ENCODE data around the gene PLB1.

The PLB1 gene

DNA sequence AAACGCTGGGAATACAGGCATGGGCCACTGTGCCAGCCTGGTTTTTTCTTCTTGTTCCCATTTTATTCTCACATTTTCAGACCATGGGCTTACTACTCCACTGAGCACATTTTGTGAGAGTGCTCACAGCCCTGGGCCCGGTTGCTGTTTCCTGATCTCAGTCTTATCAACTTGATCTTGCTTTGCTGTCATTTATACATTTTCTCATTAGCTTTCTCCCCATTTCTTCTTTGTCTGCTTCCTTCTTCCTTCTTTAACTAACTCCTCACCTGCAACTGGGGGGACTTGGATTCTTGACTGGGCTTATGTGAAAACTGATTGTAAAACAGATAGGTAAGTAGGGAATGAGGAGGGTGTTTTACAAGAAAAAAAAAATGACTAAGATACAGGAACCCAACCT lies 117.3 kb downstream of the PLB1 start:
- no peak overlapping the region for H3K4me3 ChIP-seq (ENCODE audit: low read depth, low read length)
- TF ChIP-seq, protein P1, sequence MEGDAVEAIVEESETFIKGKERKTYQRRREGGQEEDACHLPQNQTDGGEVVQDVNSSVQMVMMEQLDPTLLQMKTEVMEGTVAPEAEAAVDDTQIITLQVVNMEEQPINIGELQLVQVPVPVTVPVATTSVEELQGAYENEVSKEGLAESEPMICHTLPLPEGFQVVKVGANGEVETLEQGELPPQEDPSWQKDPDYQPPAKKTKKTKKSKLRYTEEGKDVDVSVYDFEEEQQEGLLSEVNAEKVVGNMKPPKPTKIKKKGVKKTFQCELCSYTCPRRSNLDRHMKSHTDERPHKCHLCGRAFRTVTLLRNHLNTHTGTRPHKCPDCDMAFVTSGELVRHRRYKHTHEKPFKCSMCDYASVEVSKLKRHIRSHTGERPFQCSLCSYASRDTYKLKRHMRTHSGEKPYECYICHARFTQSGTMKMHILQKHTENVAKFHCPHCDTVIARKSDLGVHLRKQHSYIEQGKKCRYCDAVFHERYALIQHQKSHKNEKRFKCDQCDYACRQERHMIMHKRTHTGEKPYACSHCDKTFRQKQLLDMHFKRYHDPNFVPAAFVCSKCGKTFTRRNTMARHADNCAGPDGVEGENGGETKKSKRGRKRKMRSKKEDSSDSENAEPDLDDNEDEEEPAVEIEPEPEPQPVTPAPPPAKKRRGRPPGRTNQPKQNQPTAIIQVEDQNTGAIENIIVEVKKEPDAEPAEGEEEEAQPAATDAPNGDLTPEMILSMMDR (IDR thresholded peaks at IDR 0.05; ENCODE audit: low read depth, low read length, missing control alignments) = no peak
- no peak for DNase-seq (ENCODE audit: low read depth)

GRCh38 chr2:28613633-28614501 lies 118.0 kb downstream of the PLB1 start:
- DNase-seq (ENCODE audit: low read depth) = no peak
- TF ChIP-seq, protein P1 (IDR thresholded peaks at IDR 0.05; ENCODE audit: low read depth, low read length, missing control alignments) = no peak
- H3K4me3 ChIP-seq (ENCODE audit: low read depth, low read length) = no peak overlapping the region

DNA sequence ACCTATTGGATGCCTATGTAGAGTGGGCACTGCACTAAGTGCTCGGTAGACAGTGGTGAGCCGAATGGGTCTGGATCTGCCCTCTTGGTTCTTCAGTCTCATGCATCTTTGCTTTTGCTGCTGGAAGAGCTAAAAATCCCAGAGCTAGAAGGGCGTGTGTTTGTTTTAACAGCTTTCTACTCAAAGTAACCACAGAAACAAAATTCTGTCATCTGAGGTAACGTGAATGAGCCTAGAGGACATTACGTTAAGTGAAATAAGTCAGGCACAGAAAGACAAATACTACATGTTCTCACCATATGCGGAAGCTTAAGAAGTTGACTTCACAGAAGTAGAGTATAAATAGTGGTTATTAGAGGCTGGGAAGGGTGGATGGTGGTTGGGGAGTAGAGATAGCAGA lies 119.8 kb downstream of the PLB1 start:
- no peak overlapping the region for H3K4me3 ChIP-seq (ENCODE audit: low read depth, low read length)
- TF ChIP-seq, protein P1 (IDR thresholded peaks at IDR 0.05; ENCODE audit: low read depth, low read length, missing control alignments) = no peak
- DNase-seq (ENCODE audit: low read depth) = no peak

DNA sequence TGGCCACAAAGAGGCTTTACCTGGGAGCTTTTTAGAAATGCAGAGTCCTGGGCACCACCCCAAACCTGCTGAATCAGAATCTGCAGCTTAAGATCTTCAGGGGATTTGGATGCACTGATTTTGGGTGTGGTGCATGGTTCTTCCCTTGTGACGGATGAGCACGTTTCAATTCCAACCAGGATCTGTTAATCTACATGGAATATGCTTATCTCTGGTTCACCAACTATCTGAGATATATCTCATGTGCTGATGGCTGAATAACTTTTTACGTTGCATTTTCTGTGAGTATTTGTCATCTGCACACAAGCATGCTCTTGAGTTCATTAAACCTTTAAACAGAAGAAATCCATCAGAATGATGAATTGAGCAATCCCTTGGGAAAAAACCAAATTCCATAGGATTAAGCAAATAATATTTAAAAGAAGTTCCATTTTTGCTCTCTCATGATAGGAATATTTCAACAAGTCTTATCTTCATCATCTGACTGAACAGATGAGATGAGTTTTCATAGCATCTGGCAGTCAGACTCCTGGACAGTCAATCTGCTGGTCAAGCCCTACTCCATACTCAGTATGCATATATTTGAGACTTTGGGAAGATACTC lies 120.6 kb downstream of the PLB1 start:
- no peak for DNase-seq (ENCODE audit: low read depth)
- TF ChIP-seq, protein P1 (IDR thresholded peaks at IDR 0.05; ENCODE audit: low read depth, low read length, missing control alignments) = no peak
- H3K4me3 ChIP-seq (ENCODE audit: low read depth, low read length) = no peak overlapping the region

- TF ChIP-seq, protein P1 (IDR thresholded peaks at IDR 0.05; ENCODE audit: low read depth, low read length, missing control alignments) = no peak
- no peak overlapping the region for H3K4me3 ChIP-seq (ENCODE audit: low read depth, low read length)
- no peak for DNase-seq (ENCODE audit: low read depth)
Observed at GRCh38 chr2:28617502-28618184, 121.8 kb downstream of the PLB1 start.

DNA sequence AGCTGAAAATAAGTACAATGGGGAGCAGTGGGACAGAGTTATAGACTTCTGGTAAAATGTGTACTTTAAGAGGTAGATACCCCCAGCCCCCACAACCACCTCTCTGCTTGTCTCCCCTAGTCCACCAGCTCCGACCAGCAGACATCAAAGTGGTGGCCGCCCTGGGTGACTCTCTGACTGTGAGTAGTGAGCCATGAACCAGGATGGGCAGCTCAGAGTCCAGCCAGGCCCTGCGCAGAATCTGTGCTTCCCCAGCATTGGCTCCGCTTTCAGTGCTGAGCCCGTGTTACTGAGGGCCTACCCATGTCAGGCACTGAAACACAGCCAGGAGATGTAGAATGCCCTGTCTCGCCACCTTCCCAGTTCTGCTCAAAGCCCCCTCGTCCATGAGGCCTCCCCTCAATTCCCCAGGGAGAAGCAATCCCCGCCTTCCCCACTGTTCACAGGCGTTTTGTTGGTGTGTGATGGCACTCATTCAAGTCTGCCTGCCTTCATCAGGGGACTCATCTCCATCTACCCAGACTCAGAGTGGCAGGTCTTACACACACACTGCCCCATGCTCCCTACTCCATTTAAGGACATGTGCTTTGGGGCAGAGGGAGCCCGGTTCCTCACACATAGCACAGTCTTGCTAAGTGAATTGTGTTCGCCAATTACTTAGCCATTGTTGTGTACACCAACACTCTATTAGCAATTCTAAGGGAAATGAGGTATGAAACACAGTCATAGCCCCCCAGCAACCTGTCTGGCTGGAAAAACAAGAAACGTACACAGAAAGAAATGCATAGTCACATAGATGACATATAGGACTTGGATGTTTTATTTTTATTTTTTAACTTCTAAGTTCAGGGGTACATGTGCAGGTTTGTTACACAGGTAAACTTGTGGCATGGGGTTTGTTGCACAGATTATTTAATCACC lies 122.6 kb downstream of the PLB1 start:
- TF ChIP-seq, protein P1 (IDR thresholded peaks at IDR 0.05; ENCODE audit: low read depth, low read length, missing control alignments) = no peak
- H3K4me3 ChIP-seq (ENCODE audit: low read depth, low read length) = no peak overlapping the region
- no peak for DNase-seq (ENCODE audit: low read depth)
